ENCODE measurements around the gene ABI1. TPM values are rescaled to one million over a fixed set of nuclear protein-coding genes. Genes with fewer than 3 reads are reported as not detected.

ABI1 gene
- total RNA-seq, 1 donor from 2014 or later = 67.0 TPM

DNA sequence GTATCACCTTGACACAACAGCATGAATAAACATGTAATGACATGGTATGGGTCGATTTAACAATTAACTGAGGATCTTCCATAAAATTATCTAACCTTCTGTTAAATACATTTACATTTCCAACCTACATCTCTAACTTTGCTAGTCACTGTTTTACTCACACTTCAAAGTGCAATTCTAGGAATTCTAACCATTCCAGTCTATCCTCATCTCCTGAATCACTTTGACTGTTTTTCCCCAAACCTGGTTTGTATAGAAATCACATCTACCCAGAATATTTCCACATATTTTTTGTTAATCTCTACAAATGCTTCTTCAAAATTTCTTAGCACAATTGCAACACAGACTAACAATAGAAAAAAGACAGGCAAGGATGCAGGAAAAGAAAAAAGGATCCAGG is 6.2 kb downstream of the ABI1 start:
- ATAC-seq = no peak

DNA sequence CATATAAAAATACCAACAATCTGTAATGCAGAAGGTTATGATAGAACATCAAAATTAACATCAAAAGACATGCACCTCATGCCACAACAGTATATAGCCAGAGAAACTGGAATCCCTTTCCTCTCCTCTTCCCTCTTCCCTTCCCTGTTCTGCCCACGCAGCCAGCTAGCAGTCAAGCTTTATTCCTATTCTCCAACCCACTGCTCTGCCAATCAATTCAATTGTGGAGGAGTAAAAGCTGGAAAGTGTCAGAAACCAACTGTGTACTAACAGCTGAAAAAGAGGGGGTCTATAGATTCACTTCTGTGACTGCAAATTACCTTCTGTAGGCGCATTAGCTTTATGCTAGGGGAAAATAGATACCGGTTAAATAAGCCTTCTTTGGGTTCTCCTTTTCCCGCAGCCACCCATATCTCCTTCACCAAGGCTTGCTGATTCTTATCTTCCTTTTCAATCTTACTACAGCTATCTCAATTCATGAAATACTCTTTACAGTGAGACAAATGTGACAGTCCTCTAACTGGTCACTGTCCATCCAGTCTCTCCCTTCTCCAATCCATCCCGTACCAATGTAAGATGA is 16.3 kb downstream of the ABI1 start:
- no peak for ATAC-seq

DNA sequence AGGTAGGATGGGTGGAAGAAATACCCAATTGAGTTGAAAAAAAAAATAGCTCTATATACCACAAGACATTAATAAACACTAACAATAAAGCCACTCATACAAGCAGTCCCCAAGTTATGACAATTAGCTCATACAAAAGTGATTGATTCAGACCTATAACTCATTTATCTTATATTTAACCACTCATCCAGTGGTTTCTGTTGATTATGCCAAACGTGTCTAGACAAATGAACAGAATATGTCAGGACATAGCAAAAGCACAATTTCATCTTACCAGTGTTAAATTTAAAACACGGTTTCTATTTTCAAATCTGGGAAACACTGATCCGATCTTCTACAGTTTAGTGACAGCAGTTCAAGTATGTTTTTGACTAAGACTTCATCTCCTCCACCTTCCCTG is 17.0 kb downstream of the ABI1 start:
- no peak for ATAC-seq

- ATAC-seq = no peak
Observed at GRCh38 chr10:26841733-26842317, 18.9 kb downstream of the ABI1 start.

GRCh38 chr10:26840938-26841732 is 19.6 kb downstream of the ABI1 start:
- no peak for ATAC-seq

DNA sequence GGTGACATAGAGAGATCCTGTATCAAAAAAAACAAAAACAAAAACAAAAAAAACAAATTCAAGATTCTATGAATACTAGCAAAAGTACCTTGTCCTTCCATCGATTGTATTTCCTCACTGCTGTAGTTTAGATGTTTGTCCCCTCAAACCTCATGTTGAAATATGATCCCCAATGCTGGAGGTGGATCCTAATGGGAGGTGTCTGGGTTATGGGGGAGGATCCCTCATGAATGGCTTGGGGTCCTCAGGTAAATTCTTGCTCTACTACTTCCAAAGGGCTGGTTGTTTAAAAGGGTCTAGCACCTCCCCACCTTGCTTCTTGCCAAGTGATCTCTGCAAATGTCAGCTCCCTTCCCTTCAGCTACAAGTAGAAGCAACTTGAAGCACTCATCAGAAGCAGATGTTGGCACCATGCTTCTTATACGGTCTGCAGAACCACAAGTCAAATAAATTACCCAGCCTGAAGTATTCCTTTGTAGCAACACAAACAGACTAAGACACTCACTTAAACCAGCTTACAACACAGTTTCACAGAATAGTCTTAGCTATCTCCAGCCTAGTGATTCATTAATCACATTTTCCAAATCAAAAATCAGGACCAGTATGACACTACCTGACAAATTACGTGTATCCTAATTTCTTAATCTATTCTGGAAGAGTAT is 20.7 kb downstream of the ABI1 start:
- no peak for ATAC-seq

DNA sequence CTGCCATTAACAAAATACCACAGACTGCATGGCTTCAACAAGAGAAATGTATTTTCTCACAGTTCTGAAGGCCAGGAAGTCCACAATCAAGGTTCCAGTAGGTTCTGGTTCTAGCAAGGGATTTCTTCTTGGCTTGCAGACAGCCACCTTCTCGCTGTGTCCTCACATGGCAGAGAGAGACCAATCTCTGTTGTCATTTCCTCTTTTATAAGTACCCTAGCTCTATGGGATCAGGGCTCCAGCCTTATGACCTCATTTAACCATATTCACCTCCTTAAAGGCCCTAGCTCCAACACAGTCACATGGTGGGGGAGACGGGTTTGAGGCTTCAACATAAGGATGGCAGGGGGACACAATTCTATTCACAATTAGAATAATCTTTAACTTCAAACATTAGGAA is 23.6 kb downstream of the ABI1 start:
- ATAC-seq = no peak

DNA sequence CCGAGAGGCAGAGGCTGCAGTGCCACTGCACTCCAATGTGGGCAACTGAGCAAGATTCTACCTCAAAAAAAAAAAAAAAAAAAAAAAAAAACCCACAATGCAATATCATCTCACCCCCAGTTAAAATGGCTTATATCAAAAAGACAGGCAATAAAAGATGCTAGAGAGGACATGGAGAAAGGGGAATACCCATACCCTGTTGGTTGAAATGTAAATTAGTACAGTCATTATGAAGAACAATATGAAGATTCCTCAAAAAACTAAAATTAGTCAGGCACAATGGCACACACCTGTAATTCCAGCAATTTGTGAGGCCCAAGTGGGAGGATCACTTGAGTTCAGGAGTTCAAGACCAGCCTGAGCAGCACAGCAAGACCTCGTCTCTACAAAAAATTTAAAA is 25.7 kb downstream of the ABI1 start:
- ATAC-seq = no peak

DNA sequence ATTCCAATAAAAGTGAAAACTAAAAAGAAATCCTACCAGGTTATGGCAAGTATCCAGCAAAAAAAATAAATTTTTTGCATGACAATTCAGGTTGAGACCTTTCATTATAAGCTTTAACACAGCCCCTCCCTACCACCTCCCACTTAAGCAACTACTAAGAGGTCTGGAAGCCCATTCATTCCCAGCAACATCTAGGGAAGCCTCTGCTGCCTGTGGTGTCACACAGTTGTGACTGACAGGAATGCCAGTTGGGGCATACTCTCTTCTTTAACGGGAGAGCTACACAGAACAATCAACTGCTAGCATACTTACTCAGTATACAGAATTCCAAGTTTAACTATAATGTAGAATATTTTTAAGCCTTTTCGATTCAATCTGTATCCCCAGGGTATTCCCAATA is 27.8 kb downstream of the ABI1 start:
- ATAC-seq = peak; percentile 23

- no peak for ATAC-seq
Observed at GRCh38 chr10:26831936-26832335, 28.8 kb downstream of the ABI1 start.

- no peak for ATAC-seq
Observed at GRCh38 chr10:26829810-26830515, 30.8 kb downstream of the ABI1 start.

DNA sequence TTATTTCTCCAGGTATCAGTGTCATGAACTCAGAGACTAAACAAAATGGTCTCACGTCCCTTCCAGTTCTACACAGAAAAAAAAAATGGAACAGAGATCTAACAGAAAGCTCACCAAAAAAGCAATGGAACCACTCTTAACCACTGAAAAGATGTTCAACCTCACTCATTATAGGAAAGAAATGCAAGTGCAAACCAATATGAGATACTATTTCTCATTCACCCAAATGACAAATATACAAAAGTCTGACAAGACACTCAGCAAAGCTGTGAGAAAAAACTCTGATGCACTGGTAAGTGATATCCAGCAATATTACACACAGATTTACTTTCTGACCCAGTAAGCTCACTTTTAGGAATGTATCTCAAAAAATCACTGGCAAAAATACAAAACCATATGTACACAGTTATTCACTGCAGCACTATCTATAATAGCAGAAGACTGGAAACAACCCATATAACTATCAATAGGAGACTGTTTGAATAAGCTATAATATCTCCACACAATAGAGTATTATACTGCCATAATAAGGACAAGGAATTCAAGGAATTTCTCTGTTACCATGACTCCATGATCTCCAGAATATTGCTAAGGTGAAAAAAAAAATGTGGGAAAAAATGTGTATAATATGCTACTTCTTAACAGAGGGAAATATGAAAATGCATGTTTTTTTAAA is 36.6 kb downstream of the ABI1 start:
- no peak for ATAC-seq

DNA sequence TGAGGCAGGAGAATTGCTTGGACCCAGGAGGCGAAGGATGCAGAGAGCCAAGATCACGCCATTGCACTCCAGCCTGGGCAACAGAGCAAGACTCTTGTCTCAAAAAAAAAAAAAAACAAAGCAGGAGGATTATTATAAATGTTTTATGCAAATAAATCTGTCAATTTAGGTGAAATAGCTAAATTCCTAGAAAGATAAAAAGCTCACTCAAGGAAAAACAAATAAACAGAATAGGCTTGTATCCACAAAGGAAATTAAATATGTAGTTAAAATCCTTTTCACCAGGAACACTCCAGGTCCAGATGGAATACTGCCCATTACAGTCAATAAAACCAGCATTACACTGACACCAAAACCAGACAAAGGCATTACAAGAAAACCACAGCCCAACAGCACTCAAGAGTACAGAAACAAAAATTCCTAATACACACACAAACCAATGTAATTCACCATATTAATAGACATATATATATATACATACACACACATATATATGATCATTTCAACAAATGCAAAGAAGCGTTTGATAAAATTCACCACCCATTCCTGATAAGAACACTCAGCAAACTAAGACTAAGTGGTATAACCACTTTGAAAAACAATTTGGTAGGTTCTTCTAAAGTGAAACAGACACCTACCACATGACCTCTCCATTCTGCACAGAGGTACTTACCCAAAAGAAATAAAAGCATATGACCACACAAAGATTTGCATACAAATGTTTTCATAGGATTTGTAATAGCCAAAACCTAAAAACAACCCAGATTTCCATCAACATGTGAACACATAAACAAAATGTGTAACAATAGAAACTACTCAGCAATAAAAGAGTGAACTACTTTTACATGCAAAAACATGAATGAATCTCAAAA is 38.8 kb downstream of the ABI1 start:
- ATAC-seq = no peak

GRCh38 chr10:26815500-26815899 is 45.3 kb downstream of the ABI1 start:
- ATAC-seq = no peak

GRCh38 chr10:26810435-26811026 is 50.2 kb downstream of the ABI1 start:
- ATAC-seq = no peak

GRCh38 chr10:26809973-26810372 is 50.8 kb downstream of the ABI1 start:
- ATAC-seq = no peak

GRCh38 chr10:26807532-26807931 is 53.2 kb downstream of the ABI1 start:
- ATAC-seq = no peak

GRCh38 chr10:26806557-26806956 is 54.2 kb downstream of the ABI1 start:
- ATAC-seq = no peak

GRCh38 chr10:26805567-26806245 is 55.1 kb downstream of the ABI1 start:
- peak; percentile 53 for ATAC-seq
